ES-I3 (cell line): ENCODE measurements around the gene TMCC1.
"Not testable (repeated sequence)": the region's sequence is repeated elsewhere in the genome, so short reads cannot be mapped to it uniquely, and the experiment has no call there.

Experiments used
- H3K36me3 ChIP-seq: 2 replicates; pipeline ENCODE4 v1.6.1; 2013; ENCODE audit warnings: mild to moderate bottlenecking, low read length, control low read depth, moderate library complexity; ENCODE audit not compliant: insufficient read depth
- H3K4me1 ChIP-seq: 2 replicates; pipeline ENCODE4 v1.6.1; 2013; ENCODE audit warnings: mild to moderate bottlenecking, control low read depth, low read length; ENCODE audit not compliant: insufficient read depth
- H3K9ac ChIP-seq: 2 replicates; pipeline ENCODE4 v1.6.1; 2013; ENCODE audit warnings: low read depth, mild to moderate bottlenecking, low read length, moderate library complexity
- H3K9me3 ChIP-seq: 2 replicates; pipeline ENCODE4 v1.6.1; 2013; ENCODE audit warnings: mild to moderate bottlenecking, low read length, moderate library complexity; ENCODE audit not compliant: control insufficient read depth, insufficient read depth

Gene TMCC1

DNA sequence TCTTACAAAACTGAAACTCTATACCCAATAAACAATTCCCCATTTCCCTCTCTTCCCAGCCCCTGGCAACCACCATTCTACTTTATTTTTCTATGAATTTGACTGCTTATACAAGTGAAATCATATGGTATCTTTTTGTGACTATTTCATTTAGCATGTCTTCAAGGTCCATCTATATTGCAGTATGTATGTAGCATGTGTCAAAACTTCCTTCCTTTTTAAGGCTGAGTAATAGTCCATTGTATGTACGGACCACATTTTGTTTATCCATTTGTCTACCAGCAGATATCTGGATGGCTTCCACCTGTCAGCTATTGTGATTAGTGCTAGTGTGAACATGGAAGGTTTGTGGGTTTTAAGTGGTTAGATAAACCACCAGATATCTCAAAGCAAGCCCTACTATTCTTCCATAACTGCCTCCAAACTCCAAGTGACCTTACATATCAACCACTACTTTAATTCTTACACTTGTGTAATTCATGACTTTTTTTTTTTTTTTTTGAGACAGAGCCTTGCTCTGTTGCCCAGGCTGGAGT, 134.7 kb downstream of the TMCC1 start:
- no peaks in the 10 kb centered on the region for H3K36me3 ChIP-seq

DNA sequence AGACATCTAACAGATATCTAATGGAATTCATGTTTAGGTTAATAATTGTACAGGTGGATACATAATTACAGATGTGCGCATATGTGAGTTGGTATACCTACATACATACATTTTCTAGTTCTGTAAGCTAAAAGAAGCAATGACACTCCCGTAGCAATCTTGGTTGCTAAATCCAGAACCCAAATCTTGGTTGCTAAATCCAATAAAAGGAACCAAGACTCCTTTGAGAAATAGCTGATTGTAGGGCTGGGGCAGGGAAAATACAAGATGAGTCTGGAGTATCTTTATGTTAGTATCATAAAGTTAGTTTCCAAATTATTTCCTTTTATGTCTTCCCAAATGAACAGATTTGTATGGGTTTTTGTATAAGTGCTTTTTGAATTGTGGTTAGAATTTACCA, 135.2 kb downstream of the TMCC1 start:
- H3K9ac ChIP-seq = no peak overlapping the region
- no peaks in the 10 kb centered on the region for H3K36me3 ChIP-seq
- H3K4me1 ChIP-seq = no peaks in the 10 kb centered on the region
- no peaks in the 10 kb centered on the region for H3K9me3 ChIP-seq

More for the DNA sequence above, 134.7 kb downstream of the TMCC1 start:
- no peaks in the 10 kb centered on the region for H3K9me3 ChIP-seq
- no peaks in the 10 kb centered on the region for H3K4me1 ChIP-seq
- no peak overlapping the region for H3K9ac ChIP-seq

DNA sequence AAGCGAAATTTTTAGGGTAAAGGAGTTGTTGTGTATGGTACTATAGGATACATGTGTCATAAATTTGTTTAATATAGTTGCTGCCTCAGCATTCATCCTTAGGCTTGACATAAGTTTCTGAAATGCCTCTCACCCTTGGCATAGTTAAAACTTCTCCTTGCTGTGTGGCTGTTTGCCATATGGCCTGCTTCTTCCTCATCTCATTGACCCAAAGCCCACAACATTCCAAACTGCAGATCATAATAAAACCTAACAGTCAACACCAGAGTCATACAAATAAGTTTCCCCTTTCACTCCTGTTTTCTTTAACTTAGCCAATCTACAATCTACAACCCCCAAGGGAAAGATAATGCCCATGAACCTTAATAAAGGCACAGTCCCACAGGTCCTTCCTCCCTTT, 136.6 kb downstream of the TMCC1 start:
- peaks cover 3% of the 10 kb centered on the region; the same call in 1 of the 2 replicates for H3K9me3 ChIP-seq
- no peaks in the 10 kb centered on the region for H3K36me3 ChIP-seq
- no peak overlapping the region for H3K9ac ChIP-seq
- no peaks in the 10 kb centered on the region for H3K4me1 ChIP-seq

DNA sequence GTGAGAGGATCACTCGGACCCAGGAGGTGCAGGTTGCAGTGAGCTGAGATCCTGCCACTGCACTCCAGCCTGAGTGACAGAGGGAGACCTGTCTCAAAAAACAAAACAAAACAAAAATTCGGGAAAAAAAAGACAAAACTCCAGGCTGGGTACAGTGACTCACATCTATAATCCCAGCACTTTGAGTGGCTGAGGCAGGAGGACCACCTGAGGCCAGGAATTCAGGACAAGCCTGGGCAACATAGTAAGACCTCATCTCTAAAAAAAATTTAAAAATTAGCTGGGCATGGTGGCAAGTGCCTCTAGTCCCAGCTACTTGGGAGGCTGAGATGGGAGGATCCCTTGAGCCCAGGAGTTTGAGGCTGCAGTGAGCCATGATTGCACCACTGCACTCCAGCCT, 142.4 kb downstream of the TMCC1 start:
- H3K9ac ChIP-seq, H3K4me1 ChIP-seq, H3K9me3 ChIP-seq, H3K36me3 ChIP-seq: not testable (repeated sequence)

DNA sequence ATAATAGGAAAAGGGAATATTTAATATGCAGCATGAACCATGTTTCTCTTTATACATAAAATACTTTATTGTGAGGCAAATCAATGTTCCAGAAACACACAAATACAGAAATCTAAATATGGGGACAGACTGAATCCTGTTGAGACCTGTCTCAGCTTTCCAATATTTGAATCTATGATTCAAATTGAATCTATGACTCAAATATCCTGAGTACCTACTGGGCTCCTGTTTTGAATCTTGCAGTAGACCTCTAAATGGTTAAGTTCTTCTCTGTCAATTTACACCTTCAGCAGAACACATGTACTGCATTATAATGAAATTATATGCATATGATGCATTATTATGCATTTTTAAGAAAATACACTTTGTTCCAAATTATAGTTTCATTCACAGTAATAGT, 143.8 kb downstream of the TMCC1 start:
- H3K4me1 ChIP-seq = peaks cover 9% of the 10 kb centered on the region; the same call in 1 of the 2 replicates
- no peaks in the 10 kb centered on the region for H3K36me3 ChIP-seq
- no peak overlapping the region for H3K9ac ChIP-seq

DNA sequence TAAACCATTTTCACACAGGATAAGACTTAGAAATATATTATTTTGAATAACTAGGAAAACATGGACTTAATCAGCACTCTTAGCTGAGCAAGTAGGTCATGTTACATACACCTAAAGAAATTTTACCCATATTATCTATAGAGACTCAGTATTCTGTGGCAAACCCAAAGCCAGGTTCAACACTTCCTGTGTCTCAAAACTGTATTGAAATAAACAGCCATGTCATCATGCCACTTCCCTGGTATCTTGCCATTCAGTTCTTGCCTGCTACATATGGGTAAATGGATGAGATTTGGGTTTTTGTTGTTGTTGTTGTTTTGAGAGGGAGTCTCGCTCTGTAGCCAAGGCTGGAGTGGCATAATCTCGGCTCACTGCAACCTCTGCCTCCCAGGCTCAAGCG, 145.5 kb downstream of the TMCC1 start:
- no peak overlapping the region for H3K9ac ChIP-seq
- H3K4me1 ChIP-seq = peaks cover 9% of the 10 kb centered on the region; the same call in 1 of the 2 replicates
- no peaks in the 10 kb centered on the region for H3K36me3 ChIP-seq
- H3K9me3 ChIP-seq = peaks cover 2% of the 10 kb centered on the region; the same call in 1 of the 2 replicates

More for the DNA sequence above, 143.8 kb downstream of the TMCC1 start:
- H3K9me3 ChIP-seq = peaks cover 3% of the 10 kb centered on the region; the same call in 1 of the 2 replicates

DNA sequence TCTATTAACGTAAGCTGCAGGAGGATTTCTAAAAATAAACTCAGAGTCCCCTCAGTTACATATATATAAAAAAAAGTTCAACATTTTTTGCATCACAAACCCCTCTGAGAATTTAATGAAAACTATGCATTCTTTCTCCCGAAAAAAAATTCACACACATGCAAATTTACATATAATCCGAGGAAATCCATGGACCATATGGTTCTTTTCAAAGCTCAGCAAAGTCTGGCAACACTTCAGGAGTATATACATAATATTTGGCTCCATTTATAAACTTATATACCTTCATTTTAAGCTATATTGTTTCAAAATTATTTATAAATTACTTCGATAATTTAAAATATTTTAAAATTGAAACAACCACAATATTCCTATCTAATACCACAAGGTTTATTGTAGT, 146.4 kb downstream of the TMCC1 start:
- H3K4me1 ChIP-seq = peaks cover 9% of the 10 kb centered on the region; the same call in 1 of the 2 replicates
- H3K9me3 ChIP-seq = no peaks in the 10 kb centered on the region
- no peak overlapping the region for H3K9ac ChIP-seq
- H3K36me3 ChIP-seq = no peaks in the 10 kb centered on the region

DNA sequence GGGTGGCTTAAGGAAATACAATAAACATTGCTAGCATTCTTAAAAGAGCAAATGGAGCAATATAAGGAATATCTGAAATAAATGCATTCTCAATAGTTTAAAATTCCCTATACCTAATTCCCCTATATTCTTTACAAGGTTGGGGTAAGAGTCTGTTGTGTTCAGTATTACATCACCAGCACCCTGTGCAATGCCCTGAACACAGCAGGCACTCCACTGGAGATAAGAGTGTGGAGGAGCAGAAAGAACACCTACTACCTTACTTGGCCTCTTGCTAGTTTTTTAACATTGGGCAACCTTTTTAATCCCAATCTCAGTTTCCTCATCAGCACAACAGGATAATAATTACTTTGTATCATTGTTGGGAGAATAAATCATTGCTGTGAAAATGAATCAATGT, 146.9 kb downstream of the TMCC1 start:
- H3K36me3 ChIP-seq = no peaks in the 10 kb centered on the region
- H3K4me1 ChIP-seq = peaks cover 9% of the 10 kb centered on the region; the same call in 1 of the 2 replicates
- no peaks in the 10 kb centered on the region for H3K9me3 ChIP-seq
- no peak overlapping the region for H3K9ac ChIP-seq

DNA sequence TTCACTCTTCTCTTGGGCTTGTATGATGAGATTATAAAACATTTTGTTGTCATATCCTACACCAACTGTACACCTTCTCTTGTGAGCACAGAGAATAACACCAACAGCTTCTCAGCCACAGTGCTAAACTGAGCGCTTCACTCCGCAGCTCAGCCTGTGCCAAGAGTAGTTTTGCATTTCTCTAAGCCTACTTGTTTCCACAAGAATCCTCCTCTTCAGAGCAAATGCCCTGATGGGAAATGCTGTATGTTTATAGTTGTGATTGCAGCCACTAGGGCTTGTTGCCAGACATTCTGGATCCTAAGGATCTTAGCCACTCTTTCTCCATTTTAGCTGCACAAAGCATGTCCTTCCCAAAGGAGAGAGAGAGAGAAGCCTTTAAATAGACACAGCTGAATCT, 148.3 kb downstream of the TMCC1 start:
- H3K4me1 ChIP-seq = peaks cover 9% of the 10 kb centered on the region; the same call in 1 of the 2 replicates
- no peaks in the 10 kb centered on the region for H3K36me3 ChIP-seq
- no peak overlapping the region for H3K9ac ChIP-seq
- no peaks in the 10 kb centered on the region for H3K9me3 ChIP-seq

DNA sequence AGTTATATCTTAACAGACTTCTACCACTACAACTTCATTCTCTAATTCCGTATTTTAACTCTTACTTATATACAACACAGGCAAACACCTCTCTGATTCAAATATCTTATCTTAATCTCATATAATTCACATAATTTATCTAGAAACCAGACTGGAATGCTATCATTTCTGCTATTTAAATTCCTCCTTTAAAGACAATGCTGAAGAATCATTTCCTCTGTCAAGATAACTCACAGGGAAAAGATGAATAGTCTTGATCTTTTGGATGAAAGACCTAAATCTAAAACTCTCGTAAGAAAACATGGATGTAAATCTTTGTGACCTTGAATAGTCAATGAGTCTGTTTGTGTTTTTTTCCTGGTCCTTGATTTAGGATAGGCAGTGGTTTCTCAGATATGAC, 151.7 kb downstream of the TMCC1 start:
- H3K9ac ChIP-seq = no peak overlapping the region
- H3K36me3 ChIP-seq = no peaks in the 10 kb centered on the region
- H3K9me3 ChIP-seq = no peaks in the 10 kb centered on the region
- H3K4me1 ChIP-seq = 0 out of 2 replicates have a peak, but pooled peaks cover 4% of the 10 kb centered on the region

DNA sequence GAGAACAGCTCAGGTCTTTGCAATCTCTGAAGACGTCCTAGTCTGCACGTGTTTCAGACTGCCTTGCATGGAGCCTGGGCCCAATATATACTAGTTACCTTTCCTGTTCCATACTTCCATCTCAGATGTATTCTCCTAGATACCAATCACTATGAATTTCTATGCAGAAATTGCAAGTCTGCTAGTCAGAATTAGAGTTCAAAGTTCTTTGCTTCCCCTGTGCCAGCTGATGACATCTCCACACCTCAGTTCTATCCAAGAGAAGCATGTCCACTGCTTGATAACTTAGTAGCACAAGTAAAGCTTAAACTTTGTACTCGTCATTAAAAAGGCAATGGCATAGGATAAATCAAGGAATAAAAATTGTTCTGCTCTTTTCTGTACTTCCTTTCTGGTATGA, 153.4 kb downstream of the TMCC1 start:
- Histone ChIP-seq H3K36me3 (no peaks in the 10 kb centered on the region), H3K9me3 (no peaks in the 10 kb centered on the region), H3K9ac (no peak overlapping the region), H3K4me1 (no peaks in the 10 kb centered on the region)

DNA sequence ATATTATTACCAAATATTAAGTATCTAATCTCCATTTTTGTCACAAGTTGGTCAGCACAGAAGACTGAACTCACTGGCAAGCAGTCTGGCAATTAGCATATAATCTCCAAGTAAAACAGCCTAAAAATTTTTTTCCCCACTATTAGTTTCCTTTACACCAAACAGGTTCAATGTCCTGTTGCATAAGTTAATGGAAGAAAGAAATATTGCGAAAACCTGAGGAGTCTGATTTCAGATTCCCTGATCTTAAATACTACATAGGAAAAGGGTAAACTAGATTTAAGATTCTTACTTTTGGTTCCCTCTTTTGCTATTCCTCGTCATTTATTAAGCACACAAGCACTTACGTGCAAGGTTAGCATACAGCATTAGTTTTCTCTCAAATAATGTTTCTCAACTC, 153.9 kb downstream of the TMCC1 start:
- H3K9ac ChIP-seq = no peak overlapping the region
- H3K4me1 ChIP-seq = no peaks in the 10 kb centered on the region
- no peaks in the 10 kb centered on the region for H3K36me3 ChIP-seq
- no peaks in the 10 kb centered on the region for H3K9me3 ChIP-seq

DNA sequence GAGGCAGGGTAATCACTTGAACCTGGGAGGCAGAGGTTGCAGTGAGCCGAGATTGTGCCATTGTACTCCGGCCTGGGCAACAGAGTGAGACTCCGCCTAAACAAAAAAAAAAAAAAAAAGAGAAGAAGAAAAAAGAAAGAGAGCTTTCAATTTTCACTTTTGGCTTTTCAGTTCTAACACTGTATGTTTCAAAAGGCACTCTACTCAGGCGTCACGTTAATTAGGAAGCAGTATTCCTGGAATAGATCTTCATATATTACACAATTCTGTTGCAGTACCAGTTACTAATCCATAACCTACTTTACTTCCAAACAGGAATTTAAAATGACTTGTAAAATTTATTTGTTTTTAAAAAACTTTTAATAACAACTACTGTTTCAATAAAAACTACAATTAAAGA, 155.3 kb downstream of the TMCC1 start:
- Histone ChIP-seq H3K9me3 (no peaks in the 10 kb centered on the region), H3K4me1 (peaks cover 2% of the 10 kb centered on the region; the same call in 1 of the 2 replicates), H3K9ac (no peak overlapping the region), H3K36me3 (no peaks in the 10 kb centered on the region)

DNA sequence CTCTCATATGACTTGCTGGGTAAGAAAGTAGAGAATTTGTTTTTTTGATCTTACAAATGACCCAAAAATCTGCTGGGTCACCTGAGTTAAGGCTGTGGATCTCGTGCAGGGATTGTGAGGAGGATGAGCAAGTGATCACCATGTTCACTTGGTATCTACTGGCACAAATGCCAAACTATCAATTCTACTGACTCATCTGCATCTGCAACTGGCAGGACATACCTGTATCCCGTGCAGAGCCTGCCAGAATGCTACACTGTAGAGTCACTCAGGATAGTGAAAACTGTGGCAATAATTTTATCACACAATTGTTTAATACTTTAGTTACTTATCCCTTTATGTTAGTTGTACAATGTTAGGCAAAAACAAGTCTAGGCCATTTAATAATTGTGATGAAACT, 157.4 kb downstream of the TMCC1 start:
- H3K36me3 ChIP-seq = no peaks in the 10 kb centered on the region
- H3K9ac ChIP-seq = no peak overlapping the region
- peaks cover 17% of the 10 kb centered on the region for H3K4me1 ChIP-seq
- no peaks in the 10 kb centered on the region for H3K9me3 ChIP-seq

DNA sequence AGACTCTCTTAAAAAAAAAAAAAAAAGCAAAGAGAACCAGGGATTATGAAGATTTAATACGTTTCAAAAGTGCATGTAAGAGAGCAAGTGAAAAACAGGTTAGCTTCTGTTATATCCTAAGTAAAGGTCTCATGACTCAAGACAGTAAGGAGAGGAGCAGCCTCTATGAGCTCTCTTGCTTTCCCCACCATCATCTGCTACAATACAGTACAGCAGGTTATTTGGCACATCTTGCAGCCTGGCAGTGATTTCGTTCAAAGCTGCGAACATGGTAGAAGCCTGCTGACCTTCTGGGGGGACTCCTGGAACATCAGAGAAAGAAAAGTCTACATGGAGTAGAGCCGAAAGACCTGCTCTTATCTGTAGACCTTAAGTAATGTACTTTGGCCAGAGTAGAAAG, 157.9 kb downstream of the TMCC1 start:
- H3K4me1 ChIP-seq = peaks cover 17% of the 10 kb centered on the region

DNA sequence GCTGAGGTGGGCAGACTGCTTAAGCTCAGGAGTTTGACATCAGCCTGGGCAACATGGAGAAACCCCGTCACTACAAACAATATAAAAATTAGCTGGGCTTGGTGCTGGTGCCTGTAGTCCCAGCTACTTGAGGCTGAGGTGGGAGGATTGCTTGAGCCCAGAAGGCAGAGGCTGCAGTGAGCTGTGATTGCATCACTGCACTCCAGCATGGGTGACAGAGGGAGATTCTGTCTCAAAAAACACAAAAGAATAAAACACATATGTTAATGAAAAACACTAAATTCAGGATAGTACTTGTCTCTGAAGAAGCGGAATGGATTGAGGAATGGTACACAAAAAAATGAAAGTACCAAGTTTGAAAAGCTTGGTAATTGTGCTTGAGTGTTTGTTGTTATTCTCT, 159.1 kb downstream of the TMCC1 start:
- no peaks in the 10 kb centered on the region for H3K36me3 ChIP-seq
- no peaks in the 10 kb centered on the region for H3K9me3 ChIP-seq
- peaks cover 17% of the 10 kb centered on the region for H3K4me1 ChIP-seq
- H3K9ac ChIP-seq = no peak overlapping the region

More for the DNA sequence above, 157.9 kb downstream of the TMCC1 start:
- H3K36me3 ChIP-seq = no peaks in the 10 kb centered on the region
- H3K9ac ChIP-seq = no peak overlapping the region
- H3K9me3 ChIP-seq = no peaks in the 10 kb centered on the region
